GM12865 (cell line): Measurements from ENCODE around the gene MEN1.

Experiments used
- DNase-seq: peaks from one replicate; pipeline ENCODE4 v3.0.0; 2010; ENCODE audit warnings: low read depth
- H3K4me3 ChIP-seq: 2 replicates; pipeline ENCODE4 v1.5.1; 2011; ENCODE audit warnings: mild to moderate bottlenecking, low read depth, low read length, control low read depth
- TF ChIP-seq, protein P1 (sequence below): IDR thresholded peaks from 2 replicates; pipeline ENCODE4 v1.5.1; 2011; ENCODE audit warnings: low read length, control low read depth, low read depth, inconsistent platforms; ENCODE audit not compliant: insufficient read depth; ENCODE audit errors: missing control alignments

Gene MEN1

GRCh38 chr11:64787526-64788320, 22.6 kb downstream of the MEN1 start:
- TF ChIP-seq, protein P1, sequence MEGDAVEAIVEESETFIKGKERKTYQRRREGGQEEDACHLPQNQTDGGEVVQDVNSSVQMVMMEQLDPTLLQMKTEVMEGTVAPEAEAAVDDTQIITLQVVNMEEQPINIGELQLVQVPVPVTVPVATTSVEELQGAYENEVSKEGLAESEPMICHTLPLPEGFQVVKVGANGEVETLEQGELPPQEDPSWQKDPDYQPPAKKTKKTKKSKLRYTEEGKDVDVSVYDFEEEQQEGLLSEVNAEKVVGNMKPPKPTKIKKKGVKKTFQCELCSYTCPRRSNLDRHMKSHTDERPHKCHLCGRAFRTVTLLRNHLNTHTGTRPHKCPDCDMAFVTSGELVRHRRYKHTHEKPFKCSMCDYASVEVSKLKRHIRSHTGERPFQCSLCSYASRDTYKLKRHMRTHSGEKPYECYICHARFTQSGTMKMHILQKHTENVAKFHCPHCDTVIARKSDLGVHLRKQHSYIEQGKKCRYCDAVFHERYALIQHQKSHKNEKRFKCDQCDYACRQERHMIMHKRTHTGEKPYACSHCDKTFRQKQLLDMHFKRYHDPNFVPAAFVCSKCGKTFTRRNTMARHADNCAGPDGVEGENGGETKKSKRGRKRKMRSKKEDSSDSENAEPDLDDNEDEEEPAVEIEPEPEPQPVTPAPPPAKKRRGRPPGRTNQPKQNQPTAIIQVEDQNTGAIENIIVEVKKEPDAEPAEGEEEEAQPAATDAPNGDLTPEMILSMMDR: peak; percentile 77
- DNase-seq: peak; percentile 76
- no peak overlapping the region for H3K4me3 ChIP-seq

GRCh38 chr11:64786308-64786707, 24.0 kb downstream of the MEN1 start:
- TF ChIP-seq, protein P1: no peak
- no peak for DNase-seq

DNA sequence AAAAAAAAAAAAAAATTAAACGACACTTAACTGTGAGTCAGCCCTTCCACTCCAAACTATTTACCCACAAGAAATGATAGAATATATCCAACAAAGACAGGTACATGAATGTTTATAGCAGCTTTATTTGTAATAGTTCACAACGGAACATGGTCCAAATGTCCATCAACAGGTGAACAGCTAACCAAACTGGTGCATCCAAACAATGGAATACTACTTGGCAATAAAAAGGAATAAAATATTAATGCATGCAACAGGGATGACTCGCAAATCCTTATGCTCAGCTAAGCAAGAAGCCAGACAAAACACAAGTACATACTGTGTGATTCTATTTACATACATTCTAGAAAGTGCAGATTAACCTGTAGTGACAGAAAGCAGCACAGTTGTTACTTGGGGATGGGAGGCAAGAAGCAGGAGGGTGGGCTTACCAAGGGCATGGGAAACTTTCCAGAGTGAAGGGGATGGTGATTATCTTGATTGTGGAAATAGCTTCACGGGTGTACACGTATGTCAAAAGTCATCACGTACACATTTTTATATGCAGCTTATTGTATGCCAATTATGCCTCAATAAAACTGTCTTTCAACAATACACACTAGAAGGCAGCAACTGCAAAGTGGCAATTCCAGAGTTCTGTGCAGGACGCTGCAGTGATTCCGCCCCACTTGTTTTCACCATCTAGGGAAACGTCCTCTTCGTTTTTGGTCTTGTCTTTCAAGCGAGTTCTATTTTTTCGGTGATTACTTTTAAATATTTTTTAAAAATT, 25.4 kb downstream of the MEN1 start:
- DNase-seq: no peak
- TF ChIP-seq, protein P1: no peak
- H3K4me3 ChIP-seq: no peak overlapping the region

More at GRCh38 chr11:64786308-64786707, 24.0 kb downstream of the MEN1 start:
- no peak overlapping the region for H3K4me3 ChIP-seq

GRCh38 chr11:64778473-64779298, 31.7 kb downstream of the MEN1 start, which contains the start of gene SF1:
SF1 (minus strand) TSS chr11:64778542; CDS start chr11:64778392, 150 bp downstream.
- peak within 1 kb of the TSS; percentile 95 for H3K4me3 ChIP-seq
- TF ChIP-seq, protein P1: no peak
- DNase-seq: peak; percentile 100

DNA sequence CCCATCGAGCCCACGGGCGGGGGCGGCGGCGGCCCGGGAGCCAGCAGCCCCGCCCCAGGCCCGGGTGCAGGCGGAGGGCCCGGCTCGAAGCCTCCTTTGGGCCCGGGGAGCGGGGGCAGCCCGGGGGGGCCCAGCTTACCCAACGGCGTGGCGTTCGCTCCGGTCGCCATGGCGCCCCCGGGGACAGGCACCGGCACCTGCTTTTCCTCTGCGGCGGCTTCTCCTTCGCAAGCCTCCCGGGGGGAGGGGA, 32.2 kb downstream of the MEN1 start:
- no peak for DNase-seq
- TF ChIP-seq, protein P1: no peak
- H3K4me3 ChIP-seq: peak overlapping the region; percentile 86

GRCh38 chr11:64777449-64778222, 32.7 kb downstream of the MEN1 start:
- peak overlapping the region; percentile 95 for H3K4me3 ChIP-seq
- DNase-seq: peak; percentile 91
- TF ChIP-seq, protein P1: no peak
